ENCODE measurements around the gene DGKH.

DNA sequence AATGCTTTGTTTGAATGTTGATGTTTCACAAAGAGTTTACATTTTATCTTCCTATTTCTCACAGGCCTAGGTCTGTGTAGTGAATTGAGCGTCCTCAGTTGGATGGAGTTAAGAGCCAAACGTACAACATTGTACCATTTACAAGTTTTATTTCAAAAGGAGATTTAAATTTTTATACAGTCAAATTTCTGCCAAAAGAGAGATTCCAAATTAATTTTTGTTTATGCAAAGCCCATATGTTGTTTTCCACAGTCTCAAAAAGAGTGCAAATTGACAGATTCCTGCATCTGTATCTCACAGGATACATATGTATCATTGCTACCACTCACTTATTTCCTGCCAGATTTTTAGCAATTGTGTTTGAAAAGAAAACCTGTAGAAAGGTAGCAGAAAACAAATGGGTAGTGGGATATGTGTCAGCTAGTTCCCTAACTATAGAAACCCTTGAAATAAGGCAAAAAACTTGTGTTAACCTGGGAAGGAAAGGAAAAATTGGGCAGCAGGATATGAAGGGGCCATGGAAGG is 46.1 kb downstream of the DGKH start:
- TF ChIP-seq MAX (IDR thresholded peaks at IDR 0.05) (no peak), REST (IDR thresholded peaks at IDR 0.05; ENCODE audit: low read depth) (no peak), TAF1 (IDR thresholded peaks at IDR 0.05; ENCODE audit: low read depth) (no peak), YY1 (IDR thresholded peaks at IDR 0.05; ENCODE audit: low read depth) (no peak)
- TF ChIP-seq, protein P1, sequence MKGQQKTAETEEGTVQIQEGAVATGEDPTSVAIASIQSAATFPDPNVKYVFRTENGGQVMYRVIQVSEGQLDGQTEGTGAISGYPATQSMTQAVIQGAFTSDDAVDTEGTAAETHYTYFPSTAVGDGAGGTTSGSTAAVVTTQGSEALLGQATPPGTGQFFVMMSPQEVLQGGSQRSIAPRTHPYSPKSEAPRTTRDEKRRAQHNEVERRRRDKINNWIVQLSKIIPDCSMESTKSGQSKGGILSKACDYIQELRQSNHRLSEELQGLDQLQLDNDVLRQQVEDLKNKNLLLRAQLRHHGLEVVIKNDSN (IDR thresholded peaks at IDR 0.05), result no peak

All from Ishikawa (cell line).